Astrocyte (in vitro differentiated cells and primary cell): Measurements from ENCODE around the gene PSEN2. TPM values are rescaled to one million over a fixed set of nuclear protein-coding genes. Genes with fewer than 3 reads are reported as not detected.

Experiments
- DNase-seq: peaks from one replicate; pipeline ENCODE4 v3.0.0-alpha.2; 2010; ENCODE audit warnings: low read depth
- FAIRE-seq: peaks from 2 replicates; lab custom pipeline; 2011; peaks lifted over from hg19 to GRCh38; lab: Jason Lieb, UNC
- H2AFZ ChIP-seq: 2 replicates; pipeline ENCODE4 v1.6.0; 2012; ENCODE audit warnings: low read depth, low read length, inconsistent platforms
- H3K27ac ChIP-seq: 2 replicates; pipeline ENCODE4 v1.5.1; 2011; ENCODE audit warnings: low read depth, low read length, inconsistent platforms
- H3K27me3 ChIP-seq: 2 replicates; pipeline ENCODE4 v1.6.0; 2011; ENCODE audit warnings: low read length, inconsistent platforms; ENCODE audit not compliant: insufficient read depth
- H3K36me3 ChIP-seq: 2 replicates; pipeline ENCODE4 v1.5.1; 2011; ENCODE audit warnings: low read length, inconsistent platforms; ENCODE audit not compliant: insufficient read depth
- H3K4me1 ChIP-seq: 2 replicates; pipeline ENCODE4 v1.5.1; 2011; ENCODE audit warnings: low read length, inconsistent platforms; ENCODE audit not compliant: insufficient read depth
- H3K4me2 ChIP-seq: 2 replicates; pipeline ENCODE4 v1.6.0; 2012; ENCODE audit warnings: low read length, inconsistent platforms
- H3K4me3 ChIP-seq: 2 replicates; pipeline ENCODE4 v1.5.1; 2011; ENCODE audit warnings: low read depth, mild to moderate bottlenecking, low read length, inconsistent platforms; ENCODE audit not compliant: insufficient read depth
- H3K79me2 ChIP-seq: 2 replicates; pipeline ENCODE4 v1.6.0; 2012; ENCODE audit warnings: mild to moderate bottlenecking, low read length, inconsistent platforms; ENCODE audit not compliant: insufficient read depth
- H3K9ac ChIP-seq: 2 replicates; pipeline ENCODE4 v1.6.0; 2012; ENCODE audit warnings: mild to moderate bottlenecking, low read length, inconsistent platforms
- H3K9me3 ChIP-seq: 2 replicates; pipeline ENCODE4 v1.5.1; 2012; ENCODE audit warnings: low read depth, mild to moderate bottlenecking, low read length, inconsistent platforms; ENCODE audit not compliant: insufficient read depth
- H4K20me1 ChIP-seq: 2 replicates; pipeline ENCODE4 v1.6.0; 2012; ENCODE audit warnings: low read length, inconsistent platforms; ENCODE audit not compliant: insufficient read depth
- H3K27ac Mint-ChIP-seq: one replicate; pipeline ENCODE4 v1.8.0; 2021; ENCODE audit warnings: mild to moderate bottlenecking, mixed read lengths; ENCODE audit not compliant: unreplicated experiment
- H3K27me3 Mint-ChIP-seq: one replicate; pipeline ENCODE4 v1.8.0; 2021; ENCODE audit warnings: low read depth, mixed read lengths; ENCODE audit not compliant: unreplicated experiment
- H3K36me3 Mint-ChIP-seq: one replicate; pipeline ENCODE4 v1.8.0; 2021; ENCODE audit warnings: low read depth, mixed read lengths; ENCODE audit not compliant: unreplicated experiment
- H3K4me1 Mint-ChIP-seq: one replicate; pipeline ENCODE4 v1.8.0; 2021; ENCODE audit warnings: low read depth, mixed read lengths; ENCODE audit not compliant: unreplicated experiment
- H3K4me3 Mint-ChIP-seq: one replicate; pipeline ENCODE4 v1.8.0; 2021; ENCODE audit warnings: mild to moderate bottlenecking, moderate library complexity, mixed read lengths; ENCODE audit not compliant: unreplicated experiment
- H3K9me3 Mint-ChIP-seq: one replicate; pipeline ENCODE4 v1.8.0; 2021; ENCODE audit warnings: mild to moderate bottlenecking, mixed read lengths; ENCODE audit not compliant: unreplicated experiment
- CTCF ChIP-seq: IDR thresholded peaks from 2 replicates; pipeline ENCODE4 v1.5.1; 2011; ENCODE audit warnings: low read depth, mild to moderate bottlenecking, inconsistent platforms, low read length, moderate library complexity; ENCODE audit not compliant: insufficient read depth
- EZH2 ChIP-seq: IDR thresholded peaks from 2 replicates; pipeline ENCODE4 v1.6.1; 2012; ENCODE audit warnings: mild to moderate bottlenecking, low read length, inconsistent platforms; ENCODE audit not compliant: insufficient read depth
- total RNA-seq: library from RNA; stranded (reverse); gene quantifications from 2 replicates; pipeline ENCODE4 v1.2.1, GENCODE V29; 2021

PSEN2 gene
- total RNA-seq, 1 donor from 2014 or later = 12.4 TPM

DNA sequence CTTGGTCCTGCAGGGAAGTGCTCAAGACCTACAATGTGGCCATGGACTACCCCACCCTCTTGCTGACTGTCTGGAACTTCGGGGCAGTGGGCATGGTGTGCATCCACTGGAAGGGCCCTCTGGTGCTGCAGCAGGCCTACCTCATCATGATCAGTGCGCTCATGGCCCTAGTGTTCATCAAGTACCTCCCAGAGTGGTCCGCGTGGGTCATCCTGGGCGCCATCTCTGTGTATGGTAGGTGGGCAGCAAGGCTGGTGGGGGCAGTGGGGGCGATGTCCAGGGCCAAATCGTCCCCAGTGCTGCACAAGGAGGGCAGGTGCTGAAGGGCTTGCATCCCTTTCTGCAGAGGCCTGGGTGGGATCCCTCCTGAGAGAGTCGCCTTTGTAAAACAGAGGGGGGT, 18.4 kb downstream of the PSEN2 start:
- FAIRE-seq (no peak), DNase-seq (no peak)
- no peak overlapping the region for H2AFZ ChIP-seq
- Mint-ChIP-seq H3K27ac (no peak overlapping the region), H3K4me1 (peaks cover 7% of the 10 kb centered on the region), H3K4me3 (no peak overlapping the region), H3K27me3 (no peaks in the 10 kb centered on the region), H3K36me3 (peaks cover 8% of the 10 kb centered on the region), H3K9me3 (no peaks in the 10 kb centered on the region)
- no peak overlapping the region for H3K9ac ChIP-seq
- TF ChIP-seq EZH2 = no peak
- no peak for TF ChIP-seq CTCF
- no peaks in the 10 kb centered on the region for H3K79me2 ChIP-seq
- H3K9me3 ChIP-seq = no peaks in the 10 kb centered on the region
- no peaks in the 10 kb centered on the region for H4K20me1 ChIP-seq
- H3K4me1 ChIP-seq = peaks cover 5% of the 10 kb centered on the region
- H3K27ac ChIP-seq = no peak overlapping the region
- H3K36me3 ChIP-seq = no peaks in the 10 kb centered on the region
- H3K4me3 ChIP-seq = no peak overlapping the region
- H3K27me3 ChIP-seq = no peaks in the 10 kb centered on the region
- no peak overlapping the region for H3K4me2 ChIP-seq

DNA sequence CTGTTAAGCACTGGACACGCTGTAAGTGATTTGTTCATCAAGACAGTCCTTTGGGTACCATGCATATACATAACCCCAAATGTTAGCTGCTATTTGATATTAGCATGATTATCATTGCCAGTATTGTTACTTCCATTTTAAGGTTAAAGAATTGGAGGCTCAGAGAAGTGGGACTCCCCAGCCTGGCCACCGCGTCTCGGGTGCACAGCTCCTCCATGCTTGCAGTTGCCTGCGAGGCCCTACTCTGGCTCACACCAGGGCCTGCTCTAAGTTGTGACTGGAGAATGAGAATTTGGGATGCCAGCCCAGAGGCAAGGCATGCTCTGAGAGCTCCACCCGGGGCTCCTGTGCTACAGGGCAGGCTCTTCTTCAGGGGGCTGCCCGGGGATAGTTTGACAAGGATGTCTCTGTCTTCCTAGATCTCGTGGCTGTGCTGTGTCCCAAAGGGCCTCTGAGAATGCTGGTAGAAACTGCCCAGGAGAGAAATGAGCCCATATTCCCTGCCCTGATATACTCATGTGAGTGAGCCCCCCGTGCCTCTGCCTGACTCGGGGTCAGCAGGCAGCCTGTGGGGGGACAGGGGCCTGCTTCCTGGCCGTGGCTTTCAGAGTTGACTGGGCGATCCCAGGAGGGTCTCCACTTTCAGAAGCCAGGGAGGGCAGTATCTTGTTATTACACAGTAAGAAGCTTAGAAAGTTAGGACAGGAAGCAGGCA, 19.4 kb downstream of the PSEN2 start:
- no peak overlapping the region for H3K4me2 ChIP-seq
- H3K27ac ChIP-seq = no peak overlapping the region
- H3K9me3 ChIP-seq = no peaks in the 10 kb centered on the region
- no peaks in the 10 kb centered on the region for H3K27me3 ChIP-seq
- no peaks in the 10 kb centered on the region for H4K20me1 ChIP-seq
- no peaks in the 10 kb centered on the region for H3K79me2 ChIP-seq
- Mint-ChIP-seq H3K27me3 (no peaks in the 10 kb centered on the region), H3K4me3 (no peak overlapping the region), H3K4me1 (peaks cover 7% of the 10 kb centered on the region), H3K9me3 (no peaks in the 10 kb centered on the region), H3K36me3 (peaks cover 12% of the 10 kb centered on the region), H3K27ac (no peak overlapping the region)
- FAIRE-seq (no peak), DNase-seq (no peak)
- H2AFZ ChIP-seq = no peak overlapping the region
- no peaks in the 10 kb centered on the region for H3K36me3 ChIP-seq
- H3K4me3 ChIP-seq = no peak overlapping the region
- TF ChIP-seq EZH2 (no peak), CTCF (no peak)
- H3K4me1 ChIP-seq = peaks cover 5% of the 10 kb centered on the region
- H3K9ac ChIP-seq = no peak overlapping the region
